PC-9 (cell line): ENCODE measurements around the gene CXCL10. TPM values are rescaled to one million over a fixed set of nuclear protein-coding genes. Genes with fewer than 3 reads are reported as not detected.

Source experiments
- BruUV-seq: library from RNA; stranded (reverse); fragments of 400-500 nt; replicated peaks from 2 replicates; lab custom pipeline; 2021; lab: Mats Ljungman, UMichigan
- CTCF ChIA-PET: fragments of 300-600 bp; sonication (Branson Sonifier 250); formaldehyde crosslinking; loops from one replicate; lab custom pipeline; 2022; ENCODE audit warnings: antibody characterized with exemption; lab: Charles Lee
- POLR2A ChIA-PET: fragments of 300-600 bp; sonication (Branson Sonifier 250); formaldehyde crosslinking; loops from one replicate; lab custom pipeline; 2022; ENCODE audit warnings: antibody characterized with exemption; ENCODE audit not compliant: unreplicated experiment; lab: Charles Lee
- DNase-seq, 2 experiments: peaks; one replicate each; pipeline versions ENCODE4 v3.0.0 to v3.0.0-alpha.2; 2015 to 2022; ENCODE audit warnings: mixed read lengths in 1 of 2
- H2AFZ ChIP-seq: fragments of 200-600 bp; sonication (generic); 2 replicates; pipeline ENCODE4 v1.8.1; 2017; ENCODE audit warnings: antibody characterized with exemption
- H3F3A ChIP-seq: fragments of 200-600 bp; sonication (generic); 2 replicates; pipeline ENCODE4 v1.8.1; 2017; ENCODE audit warnings: antibody characterized with exemption, mild to moderate bottlenecking, low read depth; ENCODE audit not compliant: insufficient read depth
- H3K27ac ChIP-seq: fragments of 200-600 bp; sonication (generic); 2 replicates; pipeline ENCODE4 v1.6.1; 2016; ENCODE audit warnings: mixed run types
- H3K27me3 ChIP-seq: fragments of 200-600 bp; sonication (generic); 2 replicates; pipeline ENCODE4 v1.6.1; 2016; ENCODE audit warnings: low read depth, mixed run types; ENCODE audit not compliant: insufficient read depth
- H3K36me3 ChIP-seq: fragments of 200-600 bp; sonication (generic); 2 replicates; pipeline ENCODE4 v1.6.1; 2016; ENCODE audit warnings: low read depth, mixed run types
- H3K4me1 ChIP-seq: fragments of 200-600 bp; sonication (generic); replicated peaks from 2 replicates; pipeline ENCODE4 v1.6.1; 2016; ENCODE audit warnings: mixed run types; ENCODE audit not compliant: insufficient read depth
- H3K4me2 ChIP-seq: fragments of 200-600 bp; sonication (generic); 2 replicates; pipeline ENCODE4 v1.6.1; 2017; ENCODE audit warnings: mixed run types
- H3K4me3 ChIP-seq: fragments of 200-600 bp; sonication (generic); 2 replicates; pipeline ENCODE4 v1.6.1; 2016; ENCODE audit warnings: mixed run types
- H3K79me2 ChIP-seq: fragments of 200-600 bp; sonication (generic); 2 replicates; pipeline ENCODE4 v1.6.1; 2017; ENCODE audit warnings: low read depth, mixed run types
- H3K9me2 ChIP-seq: fragments of 200-600 bp; sonication (generic); 2 replicates; pipeline ENCODE4 v1.8.1; 2017; ENCODE audit warnings: mild to moderate bottlenecking; ENCODE audit not compliant: insufficient read depth
- H3K9me3 ChIP-seq: fragments of 200-600 bp; sonication (generic); 2 replicates; pipeline ENCODE4 v1.8.1; 2016; ENCODE audit warnings: low read depth; ENCODE audit not compliant: insufficient read depth
- H4K20me1 ChIP-seq: fragments of 200-600 bp; sonication (generic); 2 replicates; pipeline ENCODE4 v1.8.1; 2017; ENCODE audit not compliant: insufficient read depth
- EZH2 ChIP-seq: fragments of 200-600 bp; sonication (generic); IDR thresholded peaks from 2 replicates; pipeline ENCODE4 v1.8.0; 2017; ENCODE audit warnings: antibody characterized with exemption, low read depth
- intact Hi-C: fragments of 100-400 bp; cut with micrococcal nuclease; formaldehyde crosslinking; loops from one replicate; pipeline ENCODE4 v1.10.0; 2022; ENCODE audit not compliant: unreplicated experiment
- total RNA-seq: library from RNA; stranded (reverse); gene quantifications from 2 replicates; pipeline ENCODE4 v1.2.3, GENCODE V29; 2021
- TF ChIP-seq, protein P1 (sequence below): fragments of 200-600 bp; sonication (generic); conservative IDR thresholded peaks from 2 replicates; pipeline ENCODE4 v1.6.1; 2017; ENCODE audit warnings: mixed run types, antibody characterized with exemption, mild to moderate bottlenecking, moderate library complexity

Gene CXCL10
- total RNA-seq, 1 experiment from 2014 or later = not detected

- no peaks in the 10 kb centered on the region for H3K79me2 ChIP-seq
- TF ChIP-seq, protein P1, sequence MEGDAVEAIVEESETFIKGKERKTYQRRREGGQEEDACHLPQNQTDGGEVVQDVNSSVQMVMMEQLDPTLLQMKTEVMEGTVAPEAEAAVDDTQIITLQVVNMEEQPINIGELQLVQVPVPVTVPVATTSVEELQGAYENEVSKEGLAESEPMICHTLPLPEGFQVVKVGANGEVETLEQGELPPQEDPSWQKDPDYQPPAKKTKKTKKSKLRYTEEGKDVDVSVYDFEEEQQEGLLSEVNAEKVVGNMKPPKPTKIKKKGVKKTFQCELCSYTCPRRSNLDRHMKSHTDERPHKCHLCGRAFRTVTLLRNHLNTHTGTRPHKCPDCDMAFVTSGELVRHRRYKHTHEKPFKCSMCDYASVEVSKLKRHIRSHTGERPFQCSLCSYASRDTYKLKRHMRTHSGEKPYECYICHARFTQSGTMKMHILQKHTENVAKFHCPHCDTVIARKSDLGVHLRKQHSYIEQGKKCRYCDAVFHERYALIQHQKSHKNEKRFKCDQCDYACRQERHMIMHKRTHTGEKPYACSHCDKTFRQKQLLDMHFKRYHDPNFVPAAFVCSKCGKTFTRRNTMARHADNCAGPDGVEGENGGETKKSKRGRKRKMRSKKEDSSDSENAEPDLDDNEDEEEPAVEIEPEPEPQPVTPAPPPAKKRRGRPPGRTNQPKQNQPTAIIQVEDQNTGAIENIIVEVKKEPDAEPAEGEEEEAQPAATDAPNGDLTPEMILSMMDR = no peak
- TF ChIP-seq EZH2 = no peak
- intact Hi-C loops = no loop called here
- H3K27ac ChIP-seq = no peak overlapping the region
- no peaks in the 10 kb centered on the region for H3K9me3 ChIP-seq
- H3K9me2 ChIP-seq = no peaks in the 10 kb centered on the region
- no peaks in the 10 kb centered on the region for H3K36me3 ChIP-seq
- H3K4me1 ChIP-seq = peaks cover 4% of the 10 kb centered on the region
- BruUV-seq = no TSS peak
- H3F3A ChIP-seq = no peaks in the 10 kb centered on the region
- H3K4me2 ChIP-seq = no peak overlapping the region
- no peaks in the 10 kb centered on the region for H4K20me1 ChIP-seq
- POLR2A ChIA-PET = no interaction called here
- H2AFZ ChIP-seq = no peak overlapping the region
- DNase-seq = no peak
- H3K27me3 ChIP-seq = no peaks in the 10 kb centered on the region
- no peak overlapping the region for H3K4me3 ChIP-seq
- CTCF ChIA-PET = no interaction called here
These were observed 13.6 kb upstream of the CXCL10 start for GRCh38 chr4:76036855-76037254.

DNA sequence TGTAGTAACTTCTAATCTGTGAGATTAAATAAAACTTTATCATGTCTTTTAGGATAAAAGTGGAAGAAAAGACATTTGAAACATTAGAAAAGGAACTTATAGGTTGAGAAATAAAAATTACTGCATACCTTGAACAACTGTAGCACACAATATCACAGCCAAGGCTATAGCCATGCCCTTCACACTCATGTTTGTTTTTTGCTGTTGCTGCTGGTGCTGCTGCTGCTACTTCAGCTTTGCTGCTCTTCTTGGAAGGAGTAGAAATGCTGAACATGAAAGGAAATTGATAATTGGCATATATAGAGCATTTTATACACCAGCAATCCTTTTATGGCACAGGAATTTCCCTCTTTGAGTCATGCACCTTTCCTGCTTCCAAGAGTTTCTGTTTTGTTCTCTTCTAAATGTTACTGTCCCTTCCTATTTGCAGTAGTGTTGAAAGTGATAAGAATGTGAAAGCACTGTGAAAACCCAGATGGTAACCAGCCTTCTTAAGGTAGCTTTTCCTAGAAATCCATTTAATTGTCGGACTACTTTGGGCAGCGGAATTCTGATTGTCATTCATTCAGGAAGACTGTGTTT lies 12.6 kb upstream of the CXCL10 start, which contains the start of gene CXCL11:
TSS of gene CXCL11 (minus strand) at position 272 of the 582 bp plus-strand sequence. CDS start at position 189, 83 bp downstream.
- intact Hi-C loops = no loop called here
- Histone ChIP-seq H3K79me2 (no peaks in the 10 kb centered on the region), H3K4me2 (no peak within 1 kb of the TSS), H3K36me3 (no peaks in the 10 kb centered on the region), H2AFZ (no peak within 1 kb of the TSS), H4K20me1 (no peaks in the 10 kb centered on the region), H3K9me2 (no peaks in the 10 kb centered on the region), H3K4me1 (no peaks in the 10 kb centered on the region), H3K9me3 (no peaks in the 10 kb centered on the region), H3K27ac (no peak within 1 kb of the TSS), H3F3A (no peaks in the 10 kb centered on the region), H3K27me3 (no peaks in the 10 kb centered on the region), H3K4me3 (no peak within 1 kb of the TSS)
- ChIA-PET POLR2A (interaction anchor here (0.6 kb wide), 1 partner anchor 565 kb away, joined by 3 read pairs; no protein-coding TSS in a partner anchor), CTCF (no interaction called here)
- no peak for TF ChIP-seq EZH2
- TF ChIP-seq, protein P1 = no peak
- no peak for DNase-seq
- BruUV-seq = no TSS peak

DNA sequence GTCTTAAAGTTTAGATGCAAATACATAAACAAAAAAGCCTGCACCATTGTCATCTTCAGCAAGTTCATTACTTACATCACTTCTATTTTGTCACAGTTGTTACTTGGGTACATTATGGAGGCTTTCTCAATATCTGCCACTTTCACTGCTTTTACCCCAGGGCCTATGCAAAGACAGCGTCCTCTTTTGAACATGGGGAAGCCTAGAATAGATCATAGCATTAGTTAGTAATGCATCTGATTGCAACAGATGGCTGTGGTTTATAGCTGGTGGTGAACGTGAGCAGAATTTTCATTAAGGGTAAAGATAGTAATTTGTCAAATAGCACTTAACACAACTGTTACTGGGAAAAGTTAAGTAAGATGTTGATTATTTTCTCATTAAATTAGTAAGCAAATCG lies 11.8 kb upstream of the CXCL10 start:
- ChIA-PET POLR2A (no interaction called here), CTCF (no interaction called here)
- Histone ChIP-seq H4K20me1 (no peaks in the 10 kb centered on the region), H3K27ac (no peak overlapping the region), H3K36me3 (no peaks in the 10 kb centered on the region), H3K4me2 (no peak overlapping the region), H3K4me3 (no peak overlapping the region), H3K27me3 (no peaks in the 10 kb centered on the region), H3K4me1 (no peaks in the 10 kb centered on the region), H3K9me2 (no peaks in the 10 kb centered on the region), H2AFZ (no peak overlapping the region), H3K79me2 (no peaks in the 10 kb centered on the region), H3K9me3 (no peaks in the 10 kb centered on the region), H3F3A (no peaks in the 10 kb centered on the region)
- DNase-seq = no peak
- intact Hi-C loops = no loop called here
- no TSS peak for BruUV-seq
- TF ChIP-seq EZH2 = no peak
- TF ChIP-seq, protein P1 = no peak
